ENCODE results near the gene AQP10. TPM values are rescaled to one million over a fixed set of nuclear protein-coding genes. Genes with fewer than 3 reads are reported as not detected.

AQP10 gene
- total RNA-seq, 1 experiment from 2014 or later: not detected

DNA sequence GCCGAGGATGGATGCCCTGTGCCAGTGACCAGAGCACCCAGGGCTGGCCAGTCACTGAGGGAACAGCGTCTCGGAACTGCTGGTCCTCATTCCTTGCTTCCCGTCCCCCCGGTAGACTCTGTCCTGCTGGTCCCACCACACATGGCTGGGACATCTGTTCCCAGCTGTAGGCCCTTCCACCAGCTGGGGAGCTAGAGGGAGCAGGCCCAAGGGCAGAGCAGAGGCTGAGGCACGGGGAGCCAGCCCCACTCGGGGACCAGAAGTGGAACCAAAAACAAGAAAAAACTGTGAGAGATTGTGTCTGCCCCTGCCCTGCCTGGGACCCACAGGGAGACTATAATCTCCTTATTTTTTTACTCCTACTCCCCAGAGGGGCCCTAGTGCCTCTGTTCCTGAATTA lies 28.2 kb downstream of the AQP10 start:
- no peaks in the 10 kb centered on the region for H3K27me3 ChIP-seq (replicated peaks; ENCODE audit: insufficient read depth, low read depth, low read length, poor library complexity)
- BruUV-seq (replicated peaks): no TSS peak
- H3K4me3 ChIP-seq (ENCODE audit: low read depth, low read length, poor library complexity, severe bottlenecking): no peak overlapping the region
- ChIA-PET POLR2A (ENCODE audit: low non-redundant PET) (no interaction called here), CTCF (no interaction called here)
- peaks cover 37% of the 10 kb centered on the region for H3K36me3 ChIP-seq (ENCODE audit: insufficient read depth, low read length, poor library complexity, severe bottlenecking)
- DNase-seq (ENCODE audit: low spot score): no peak
- TF ChIP-seq CTCF (conservative IDR thresholded peaks at IDR 0.05; ENCODE audit: low read depth, low read length) (no peak), EZH2 (IDR thresholded peaks at IDR 0.05; ENCODE audit: borderline replicate concordance, low read depth, low read length, poor library complexity, severe bottlenecking) (no peak)
- H3K9me3 ChIP-seq (ENCODE audit: low read depth, low read length, poor library complexity, severe bottlenecking): no peaks in the 10 kb centered on the region
- intact Hi-C loops (cut with micrococcal nuclease; ENCODE audit: unreplicated experiment): no loop called here
- peaks cover 12% of the 10 kb centered on the region for H3K4me1 ChIP-seq (ENCODE audit: insufficient read depth, low read length, poor library complexity, severe bottlenecking)
- H3K27ac ChIP-seq (ENCODE audit: low read depth, low read length, poor library complexity, severe bottlenecking): no peak overlapping the region

GRCh38 chr1:154350383-154350782 lies 29.5 kb downstream of the AQP10 start:
- Histone ChIP-seq H3K27ac (ENCODE audit: low read depth, low read length, poor library complexity, severe bottlenecking) (no peak overlapping the region), H3K36me3 (ENCODE audit: insufficient read depth, low read length, poor library complexity, severe bottlenecking) (peaks cover 25% of the 10 kb centered on the region), H3K4me3 (ENCODE audit: low read depth, low read length, poor library complexity, severe bottlenecking) (no peak overlapping the region), H3K9me3 (ENCODE audit: low read depth, low read length, poor library complexity, severe bottlenecking) (no peaks in the 10 kb centered on the region), H3K4me1 (ENCODE audit: insufficient read depth, low read length, poor library complexity, severe bottlenecking) (peaks cover 12% of the 10 kb centered on the region), H3K27me3 (replicated peaks; ENCODE audit: insufficient read depth, low read depth, low read length, poor library complexity) (no peaks in the 10 kb centered on the region)
- no peak for TF ChIP-seq EZH2 (IDR thresholded peaks at IDR 0.05; ENCODE audit: borderline replicate concordance, low read depth, low read length, poor library complexity, severe bottlenecking)
- no peak for DNase-seq (ENCODE audit: low spot score)
- intact Hi-C loops (cut with micrococcal nuclease; ENCODE audit: unreplicated experiment): no loop called here
- BruUV-seq (replicated peaks): TSS peak; percentile 49
- ChIA-PET POLR2A (ENCODE audit: low non-redundant PET) (no interaction called here), CTCF (no interaction called here)

DNA sequence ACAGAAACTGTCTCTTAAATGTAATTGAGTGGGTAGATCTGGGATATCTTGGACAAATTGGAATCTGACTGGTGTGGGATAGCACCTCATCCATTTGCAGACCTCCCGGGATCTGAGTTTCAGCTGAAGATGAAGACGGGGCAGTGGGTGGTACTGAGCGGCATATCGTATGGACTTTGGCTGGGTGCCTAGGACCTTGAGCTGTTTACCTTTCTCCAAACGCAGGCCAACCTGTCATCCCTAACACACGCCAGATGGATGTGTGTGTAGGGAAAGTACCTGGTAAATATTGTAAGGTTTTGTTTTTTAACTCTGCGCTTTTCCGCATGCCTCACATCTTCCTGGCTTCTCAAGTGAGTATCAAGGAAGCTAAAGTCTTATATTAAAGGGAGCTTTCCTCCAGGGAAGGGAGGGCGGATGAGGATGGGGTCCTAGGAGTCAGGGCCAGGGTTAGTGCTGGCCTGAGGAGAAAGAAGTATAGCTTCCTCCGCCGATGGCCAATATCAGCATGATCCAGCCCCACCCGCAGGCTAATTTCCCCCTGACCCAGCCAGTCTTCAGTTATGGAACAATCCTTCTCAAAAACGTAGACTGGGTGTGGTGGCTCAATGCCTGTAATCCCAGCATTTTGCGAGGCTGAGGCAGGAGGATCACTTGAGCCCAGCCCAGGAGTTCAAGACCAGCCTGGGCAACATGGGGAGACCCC lies 30.6 kb downstream of the AQP10 start:
- DNase-seq (ENCODE audit: low spot score): no peak
- Histone ChIP-seq H3K4me1 (ENCODE audit: insufficient read depth, low read length, poor library complexity, severe bottlenecking) (peaks cover 12% of the 10 kb centered on the region), H3K27ac (ENCODE audit: low read depth, low read length, poor library complexity, severe bottlenecking) (no peak overlapping the region), H3K4me3 (ENCODE audit: low read depth, low read length, poor library complexity, severe bottlenecking) (no peak overlapping the region), H3K27me3 (replicated peaks; ENCODE audit: insufficient read depth, low read depth, low read length, poor library complexity) (no peaks in the 10 kb centered on the region), H3K9me3 (ENCODE audit: low read depth, low read length, poor library complexity, severe bottlenecking) (no peaks in the 10 kb centered on the region), H3K36me3 (ENCODE audit: insufficient read depth, low read length, poor library complexity, severe bottlenecking) (peaks cover 13% of the 10 kb centered on the region)
- ChIA-PET POLR2A (ENCODE audit: low non-redundant PET) (interaction anchor here (0.7 kb wide), 1 partner anchor 65 kb away, joined by 6 read pairs; no protein-coding TSS in a partner anchor), CTCF (no interaction called here)
- no TSS peak for BruUV-seq (replicated peaks)
- intact Hi-C loops (cut with micrococcal nuclease; ENCODE audit: unreplicated experiment): no loop called here
- TF ChIP-seq EZH2 (IDR thresholded peaks at IDR 0.05; ENCODE audit: borderline replicate concordance, low read depth, low read length, poor library complexity, severe bottlenecking) (no peak), CTCF (conservative IDR thresholded peaks at IDR 0.05; ENCODE audit: low read depth, low read length) (no peak)

GRCh38 chr1:154352245-154352580 lies 31.3 kb downstream of the AQP10 start:
- Histone ChIP-seq H3K9me3 (ENCODE audit: low read depth, low read length, poor library complexity, severe bottlenecking) (no peaks in the 10 kb centered on the region), H3K27ac (ENCODE audit: low read depth, low read length, poor library complexity, severe bottlenecking) (no peak overlapping the region), H3K4me1 (ENCODE audit: insufficient read depth, low read length, poor library complexity, severe bottlenecking) (peaks cover 12% of the 10 kb centered on the region), H3K27me3 (replicated peaks; ENCODE audit: insufficient read depth, low read depth, low read length, poor library complexity) (no peaks in the 10 kb centered on the region), H3K4me3 (ENCODE audit: low read depth, low read length, poor library complexity, severe bottlenecking) (peak overlapping the region; percentile 49), H3K36me3 (ENCODE audit: insufficient read depth, low read length, poor library complexity, severe bottlenecking) (peaks cover 7% of the 10 kb centered on the region)
- ChIA-PET POLR2A (ENCODE audit: low non-redundant PET) (interaction anchor here (0.7 kb wide), 1 partner anchor 64 kb away, joined by 6 read pairs; no protein-coding TSS in a partner anchor), CTCF (no interaction called here)
- BruUV-seq (replicated peaks): no TSS peak
- peak; percentile 12 for DNase-seq (ENCODE audit: low spot score)
- intact Hi-C loops (cut with micrococcal nuclease; ENCODE audit: unreplicated experiment): no loop called here
- TF ChIP-seq CTCF (conservative IDR thresholded peaks at IDR 0.05; ENCODE audit: low read depth, low read length) (no peak), EZH2 (IDR thresholded peaks at IDR 0.05; ENCODE audit: borderline replicate concordance, low read depth, low read length, poor library complexity, severe bottlenecking) (no peak)

Data from A673 (cell line).